ENCODE measurements around the gene FANCC. TPM values are rescaled to one million over a fixed set of nuclear protein-coding genes. Genes with fewer than 3 reads are reported as not detected.
A peak's percentile ranks its signal among the peaks of the same experiment; 100 is the strongest.

The FANCC gene
- total and polyA plus RNA-seq, 2 of the 4 experiments (the other 2 are of a cell fraction) = 4.7 to 6.3 TPM

- CTCF ChIA-PET = interaction anchor here (1.4 kb wide), 1 partner anchor 59 kb away, joined by 7 read pairs; no protein-coding TSS in a partner anchor
- H2BK15ac ChIP-seq (ENCODE audit: low read depth, low read length) = no peak overlapping the region
- H3K79me1 ChIP-seq (ENCODE audit: low read depth in 1 of 2, low read length in 2 of 2) = peaks cover 0 to 11% of the 10 kb centered on the region in 2 experiments; a peak in 1 of 4 replicates
- H2BK120ac ChIP-seq (ENCODE audit: low read depth, low read length) = no peak overlapping the region
- peak; percentile 70 for ATAC-seq (ENCODE audit: low read depth)
- no TSS peak for BruUV-seq (replicated peaks)
- dilution Hi-C loops (cut with HindIII; ENCODE audit: low sequenced_read_pairs, unreplicated experiment) (no loop called here), intact Hi-C loops (cut with micrococcal nuclease) (no loop called here), in situ Hi-C loops (cut with MboI; ENCODE audit: low sequenced_read_pairs) (no loop called here)
- peaks cover 34% of the 10 kb centered on the region for H3K36me3 ChIP-seq (ENCODE audit: control insufficient read depth, insufficient read depth, low read length)
- WGBS, 2 experiments (ENCODE audit: extremely low coverage in 2 of 2, insufficient read length in 1 of 2) = 100% methylated on average over 1 of the region's 5 CpGs; no CpG with 5 or more reads in 1 of the 2 experiments
- H4K20me1 ChIP-seq (ENCODE audit: insufficient read depth, low read length) = 0 out of 2 replicates have a peak, but pooled peaks cover 3% of the 10 kb centered on the region
- H2AK9ac ChIP-seq (replicated peaks; ENCODE audit: low read depth, low read length, poor library complexity) = no peak overlapping the region
- no peak overlapping the region for H4K8ac ChIP-seq (ENCODE audit: low read depth in 2 of 2, low read length in 2 of 2)
- no peak overlapping the region for H3K9ac ChIP-seq (ENCODE audit: low read depth, low read length)
- no peak overlapping the region for H3K27ac ChIP-seq (ENCODE audit: insufficient read depth, low read length)
- TF ChIP-seq CEBPB (IDR thresholded peaks at IDR 0.05; ENCODE audit: low read depth, low read length) = peak; percentile 46; the same call in 1 of the 2 replicates
- TF ChIP-seq MXI1 (IDR thresholded peaks at IDR 0.05; ENCODE audit: borderline replicate concordance, low read depth, low read length) = no peak
- TF ChIP-seq CTCF (conservative IDR thresholded peaks at IDR 0.05; ENCODE audit: low read depth, low read length) = no peak
- no peak for TF ChIP-seq SMC3 (IDR thresholded peaks at IDR 0.05; ENCODE audit: low read depth, low read length)
- no peak for TF ChIP-seq POLR2A (IDR thresholded peaks at IDR 0.05; ENCODE audit: low read depth, low read length)
- no peak for TF ChIP-seq FOS (IDR thresholded peaks at IDR 0.05; ENCODE audit: low read depth, low read length)
- no peak overlapping the region for H3K23ac ChIP-seq (ENCODE audit: low read depth, low read length)
- POLR2A ChIA-PET (ENCODE audit: unreplicated experiment) = no interaction called here
- no peak overlapping the region for H2AFZ ChIP-seq (replicated peaks; ENCODE audit: low read length, poor library complexity)
- H3K27me3 ChIP-seq (ENCODE audit: control insufficient read depth, insufficient read depth, low read length) = no peaks in the 10 kb centered on the region
- H3K9me3 ChIP-seq (ENCODE audit: control insufficient read depth, insufficient read depth, low read length) = no peaks in the 10 kb centered on the region
- H3K14ac ChIP-seq (replicated peaks; ENCODE audit: low read depth, low read length) = no peak overlapping the region
- no peak for DNase-seq
- no peak overlapping the region for H3K18ac ChIP-seq (ENCODE audit: low read depth, low read length)
- no peak overlapping the region for H4K91ac ChIP-seq (ENCODE audit: insufficient read depth, low read depth, low read length)
- H3K4ac ChIP-seq (ENCODE audit: low read depth, low read length) = no peak overlapping the region
- H2BK5ac ChIP-seq (ENCODE audit: low read depth, low read length, poor library complexity, severe bottlenecking) = no peak overlapping the region
- no peak overlapping the region for H3K4me3 ChIP-seq (ENCODE audit: insufficient read depth, low read depth, low read length)
- no peak overlapping the region for H2AK5ac ChIP-seq (ENCODE audit: low read depth, low read length)
- H3K9me1 ChIP-seq (ENCODE audit: insufficient read depth, low read length) = peaks cover 9% of the 10 kb centered on the region
- H3K56ac ChIP-seq (ENCODE audit: extremely low read depth, insufficient read depth, low read length) = no peak overlapping the region
- H3K4me2 ChIP-seq (ENCODE audit: low read depth, low read length) = no peak overlapping the region
- peaks cover 5% of the 10 kb centered on the region; the same call in 1 of the 2 replicates for H3K4me1 ChIP-seq (ENCODE audit: control insufficient read depth, insufficient read depth, low read length)
- H4K5ac ChIP-seq (ENCODE audit: low read depth, low read length) = no peak overlapping the region
- no peak overlapping the region for H2BK20ac ChIP-seq (ENCODE audit: low read depth, low read length)
These were observed 208.7 kb downstream of the FANCC start for GRCh38 chr9:95108777-95109176.

Measured in IMR-90 (cell line).